Measurements from ENCODE around the gene PPP1R37. TPM values are rescaled to one million over a fixed set of nuclear protein-coding genes. Genes with fewer than 3 reads are reported as not detected.

PPP1R37 gene
- total and polyA plus RNA-seq, 4 donors, result 1.8 to 10.4 (median 9.3) TPM

DNA sequence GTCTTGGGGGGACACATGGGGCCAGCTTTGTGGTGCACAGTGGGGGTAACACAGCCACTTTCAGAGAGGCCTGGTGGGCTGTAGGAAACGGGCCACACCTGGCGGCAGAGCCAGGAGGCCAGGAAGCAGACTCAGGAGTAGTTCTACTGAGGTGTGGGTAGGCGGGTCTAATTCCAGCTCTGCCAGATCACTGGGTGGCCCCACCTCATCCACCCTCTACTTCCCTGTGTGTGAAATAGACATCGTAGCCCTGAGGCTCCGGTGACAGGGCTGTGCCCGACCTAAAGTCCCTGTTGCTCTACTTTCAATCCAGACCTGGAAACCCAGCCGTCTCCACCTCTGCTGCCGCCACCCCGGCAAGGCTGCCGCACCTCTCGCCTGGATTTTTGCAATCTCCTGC, 63.8 kb downstream of the PPP1R37 start:
- Histone ChIP-seq H3K9ac (ENCODE audit: low read depth in 1 of 2, low read length in 2 of 2) (no peak overlapping the region), H3K4me1 (ENCODE audit: control insufficient read depth in 4 of 4, insufficient read depth in 4 of 4, low read length in 3 of 4) (peaks cover 3 to 24% (median 19%) of the 10 kb centered on the region in 4 donors), H3K36me3 (ENCODE audit: control insufficient read depth in 4 of 4, insufficient read depth in 3 of 4, low read depth in 1 of 4, low read length in 3 of 4) (no peaks in the 10 kb centered on the region), H3K9me3 (ENCODE audit: control insufficient read depth in 4 of 4, low read length in 3 of 4) (no peaks in the 10 kb centered on the region), H3K27me3 (ENCODE audit: control insufficient read depth in 4 of 4, insufficient read depth in 4 of 4, low read length in 3 of 4) (peaks cover 0 to 7% (median 4%) of the 10 kb centered on the region in 4 donors), H3K4me3 (ENCODE audit: low read depth in 1 of 3, low read length in 3 of 3) (no peak overlapping the region), H3K27ac (ENCODE audit: low read depth in 1 of 2, low read length in 2 of 2) (no peak overlapping the region)
- DNase-seq (ENCODE audit: low spot score), result no peak
- TF ChIP-seq FOXA2 (IDR thresholded peaks at IDR 0.05) (no peak), FOXA1 (IDR thresholded peaks at IDR 0.05) (no peak), RXRA (IDR thresholded peaks at IDR 0.05) (no peak)
- WGBS, result 72% methylated on average over 11 of the region's 11 CpGs

DNA sequence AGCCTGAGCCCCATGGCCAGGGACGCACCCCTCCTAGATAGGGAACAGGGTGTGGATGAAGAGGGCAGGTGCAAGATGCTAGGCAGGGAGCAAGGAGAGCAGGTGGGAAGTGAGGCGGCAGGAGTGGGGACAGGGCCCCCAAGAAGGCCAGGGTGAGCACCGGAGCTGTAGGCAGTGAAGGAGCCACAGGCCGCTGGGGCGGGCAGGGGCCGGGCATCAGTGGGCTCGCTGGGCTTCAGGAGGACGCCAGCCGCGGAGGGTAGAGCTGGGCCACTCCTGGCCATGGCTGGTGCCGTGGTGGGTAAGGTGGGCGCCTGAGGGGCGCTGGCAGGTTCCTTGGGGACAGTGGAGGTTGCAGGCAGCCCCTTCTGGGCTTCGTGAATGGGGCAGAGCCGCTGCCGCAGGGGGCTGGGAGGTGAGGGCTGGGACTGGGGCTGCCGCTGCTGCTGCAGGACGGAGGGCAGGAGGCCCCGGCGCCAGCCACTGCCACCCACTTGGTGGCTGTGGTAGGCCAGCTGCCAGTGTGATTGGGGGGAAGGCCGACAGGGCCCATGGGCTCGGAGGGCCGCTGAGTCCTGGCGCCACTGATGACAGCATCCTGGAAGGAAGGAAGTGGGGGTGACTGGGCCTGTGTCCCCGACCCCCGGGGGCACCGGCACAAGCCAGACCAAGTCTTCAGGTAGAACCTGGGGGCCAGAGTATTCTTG, 65.7 kb downstream of the PPP1R37 start:
- peaks cover 0 to 15% (median 5%) of the 10 kb centered on the region in 4 donors for H3K4me1 ChIP-seq (ENCODE audit: control insufficient read depth in 4 of 4, insufficient read depth in 4 of 4, low read length in 3 of 4)
- no peaks in the 10 kb centered on the region for H3K9me3 ChIP-seq (ENCODE audit: control insufficient read depth in 4 of 4, low read length in 3 of 4)
- TF ChIP-seq NR2F2 (IDR thresholded peaks at IDR 0.05) (no peak), JUND (IDR thresholded peaks at IDR 0.05) (no peak), HNF4A (conservative IDR thresholded peaks at IDR 0.05) (no peak), TAF1 (conservative IDR thresholded peaks at IDR 0.05) (no peak), GABPA (IDR thresholded peaks at IDR 0.05 in 1 of 2, conservative IDR thresholded peaks at IDR 0.05 in 1 of 2) (no peak), RXRA (IDR thresholded peaks at IDR 0.05) (no peak), FOXA2 (IDR thresholded peaks at IDR 0.05) (no peak), FOXA1 (IDR thresholded peaks at IDR 0.05) (no peak), HNF4G (IDR thresholded peaks at IDR 0.05) (no peak)
- TF ChIP-seq, protein P1, sequence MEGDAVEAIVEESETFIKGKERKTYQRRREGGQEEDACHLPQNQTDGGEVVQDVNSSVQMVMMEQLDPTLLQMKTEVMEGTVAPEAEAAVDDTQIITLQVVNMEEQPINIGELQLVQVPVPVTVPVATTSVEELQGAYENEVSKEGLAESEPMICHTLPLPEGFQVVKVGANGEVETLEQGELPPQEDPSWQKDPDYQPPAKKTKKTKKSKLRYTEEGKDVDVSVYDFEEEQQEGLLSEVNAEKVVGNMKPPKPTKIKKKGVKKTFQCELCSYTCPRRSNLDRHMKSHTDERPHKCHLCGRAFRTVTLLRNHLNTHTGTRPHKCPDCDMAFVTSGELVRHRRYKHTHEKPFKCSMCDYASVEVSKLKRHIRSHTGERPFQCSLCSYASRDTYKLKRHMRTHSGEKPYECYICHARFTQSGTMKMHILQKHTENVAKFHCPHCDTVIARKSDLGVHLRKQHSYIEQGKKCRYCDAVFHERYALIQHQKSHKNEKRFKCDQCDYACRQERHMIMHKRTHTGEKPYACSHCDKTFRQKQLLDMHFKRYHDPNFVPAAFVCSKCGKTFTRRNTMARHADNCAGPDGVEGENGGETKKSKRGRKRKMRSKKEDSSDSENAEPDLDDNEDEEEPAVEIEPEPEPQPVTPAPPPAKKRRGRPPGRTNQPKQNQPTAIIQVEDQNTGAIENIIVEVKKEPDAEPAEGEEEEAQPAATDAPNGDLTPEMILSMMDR (IDR thresholded peaks at IDR 0.05; ENCODE audit: low read depth, low read length, missing input control), result no peak
- TF ChIP-seq, protein P2, sequence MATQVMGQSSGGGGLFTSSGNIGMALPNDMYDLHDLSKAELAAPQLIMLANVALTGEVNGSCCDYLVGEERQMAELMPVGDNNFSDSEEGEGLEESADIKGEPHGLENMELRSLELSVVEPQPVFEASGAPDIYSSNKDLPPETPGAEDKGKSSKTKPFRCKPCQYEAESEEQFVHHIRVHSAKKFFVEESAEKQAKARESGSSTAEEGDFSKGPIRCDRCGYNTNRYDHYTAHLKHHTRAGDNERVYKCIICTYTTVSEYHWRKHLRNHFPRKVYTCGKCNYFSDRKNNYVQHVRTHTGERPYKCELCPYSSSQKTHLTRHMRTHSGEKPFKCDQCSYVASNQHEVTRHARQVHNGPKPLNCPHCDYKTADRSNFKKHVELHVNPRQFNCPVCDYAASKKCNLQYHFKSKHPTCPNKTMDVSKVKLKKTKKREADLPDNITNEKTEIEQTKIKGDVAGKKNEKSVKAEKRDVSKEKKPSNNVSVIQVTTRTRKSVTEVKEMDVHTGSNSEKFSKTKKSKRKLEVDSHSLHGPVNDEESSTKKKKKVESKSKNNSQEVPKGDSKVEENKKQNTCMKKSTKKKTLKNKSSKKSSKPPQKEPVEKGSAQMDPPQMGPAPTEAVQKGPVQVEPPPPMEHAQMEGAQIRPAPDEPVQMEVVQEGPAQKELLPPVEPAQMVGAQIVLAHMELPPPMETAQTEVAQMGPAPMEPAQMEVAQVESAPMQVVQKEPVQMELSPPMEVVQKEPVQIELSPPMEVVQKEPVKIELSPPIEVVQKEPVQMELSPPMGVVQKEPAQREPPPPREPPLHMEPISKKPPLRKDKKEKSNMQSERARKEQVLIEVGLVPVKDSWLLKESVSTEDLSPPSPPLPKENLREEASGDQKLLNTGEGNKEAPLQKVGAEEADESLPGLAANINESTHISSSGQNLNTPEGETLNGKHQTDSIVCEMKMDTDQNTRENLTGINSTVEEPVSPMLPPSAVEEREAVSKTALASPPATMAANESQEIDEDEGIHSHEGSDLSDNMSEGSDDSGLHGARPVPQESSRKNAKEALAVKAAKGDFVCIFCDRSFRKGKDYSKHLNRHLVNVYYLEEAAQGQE (IDR thresholded peaks at IDR 0.05), result no peak
- TF ChIP-seq, protein P3, sequence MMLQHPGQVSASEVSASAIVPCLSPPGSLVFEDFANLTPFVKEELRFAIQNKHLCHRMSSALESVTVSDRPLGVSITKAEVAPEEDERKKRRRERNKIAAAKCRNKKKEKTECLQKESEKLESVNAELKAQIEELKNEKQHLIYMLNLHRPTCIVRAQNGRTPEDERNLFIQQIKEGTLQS (IDR thresholded peaks at IDR 0.05), result no peak
- TF ChIP-seq, protein P4, sequence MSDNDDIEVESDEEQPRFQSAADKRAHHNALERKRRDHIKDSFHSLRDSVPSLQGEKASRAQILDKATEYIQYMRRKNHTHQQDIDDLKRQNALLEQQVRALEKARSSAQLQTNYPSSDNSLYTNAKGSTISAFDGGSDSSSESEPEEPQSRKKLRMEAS (IDR thresholded peaks at IDR 0.05), result no peak
- no peak for DNase-seq (ENCODE audit: low spot score)
- no peaks in the 10 kb centered on the region for H3K36me3 ChIP-seq (ENCODE audit: control insufficient read depth in 4 of 4, insufficient read depth in 3 of 4, low read depth in 1 of 4, low read length in 3 of 4)
- WGBS, result 80% methylated on average over 27 of the region's 27 CpGs
- H3K4me3 ChIP-seq (ENCODE audit: low read depth in 1 of 3, low read length in 3 of 3), result no peak overlapping the region
- H3K9ac ChIP-seq (ENCODE audit: low read depth in 1 of 2, low read length in 2 of 2), result no peak overlapping the region
- no peak overlapping the region for H3K27ac ChIP-seq (ENCODE audit: low read depth in 1 of 2, low read length in 2 of 2)
- peaks cover 0 to 6% (median under 1%) of the 10 kb centered on the region in 4 donors for H3K27me3 ChIP-seq (ENCODE audit: control insufficient read depth in 4 of 4, insufficient read depth in 4 of 4, low read length in 3 of 4)
